GM23338 (cell line): ENCODE measurements around the gene EMILIN2. TPM values are rescaled to one million over a fixed set of nuclear protein-coding genes. Genes with fewer than 3 reads are reported as not detected.

Experiments used
- ATAC-seq: fragments of 200-7000 bp; cut with Tn5 transposase; 3 replicates; pipeline ENCODE4 v1.9.1; 2020
- DNase-seq: peaks from one replicate; pipeline ENCODE4 v3.0.0-alpha.2; 2015; ENCODE audit warnings: low spot score
- H2AFZ ChIP-seq: fragments of 200-600 bp; sonication (generic); 2 replicates; pipeline ENCODE4 v1.8.0; 2016; ENCODE audit warnings: antibody characterized with exemption, mild to moderate bottlenecking, moderate library complexity
- H3F3A ChIP-seq: fragments of 200-600 bp; sonication (generic); replicated peaks from 2 replicates; pipeline ENCODE4 v1.8.0; 2017; ENCODE audit warnings: antibody characterized with exemption, mixed run types, low read depth
- H3K27ac ChIP-seq: fragments of 200-600 bp; sonication (generic); 2 replicates; pipeline ENCODE4 v1.6.1; 2016; ENCODE audit warnings: low read depth
- H3K27me3 ChIP-seq: fragments of 200-600 bp; sonication (generic); 2 replicates; pipeline ENCODE4 v1.8.0; 2016; ENCODE audit warnings: mild to moderate bottlenecking, mixed run types, moderate library complexity; ENCODE audit not compliant: insufficient read depth
- H3K36me3 ChIP-seq: fragments of 200-600 bp; sonication (generic); 2 replicates; pipeline ENCODE4 v1.8.0; 2016; ENCODE audit warnings: mild to moderate bottlenecking; ENCODE audit not compliant: insufficient read depth
- H3K4me1 ChIP-seq: fragments of 200-600 bp; sonication (generic); 2 replicates; pipeline ENCODE4 v1.8.0; 2016; ENCODE audit warnings: mild to moderate bottlenecking, moderate library complexity; ENCODE audit not compliant: insufficient read depth
- H3K4me2 ChIP-seq: fragments of 200-600 bp; sonication (generic); 2 replicates; pipeline ENCODE4 v1.7.1; 2017; ENCODE audit warnings: mixed run types
- H3K4me3 ChIP-seq: fragments of 200-600 bp; sonication (generic); 2 replicates; pipeline ENCODE4 v1.6.1; 2016; ENCODE audit warnings: mixed run types
- H3K79me2 ChIP-seq: fragments of 200-600 bp; sonication (generic); replicated peaks from 2 replicates; pipeline ENCODE4 v1.8.0; 2017; ENCODE audit warnings: mild to moderate bottlenecking; ENCODE audit not compliant: insufficient read depth
- H3K9me2 ChIP-seq: fragments of 200-600 bp; sonication (generic); 2 replicates; pipeline ENCODE4 v1.8.0; 2017; ENCODE audit not compliant: insufficient read depth
- H4K20me1 ChIP-seq: fragments of 200-600 bp; sonication (generic); replicated peaks from 2 replicates; pipeline ENCODE4 v1.8.0; 2017; ENCODE audit warnings: mild to moderate bottlenecking; ENCODE audit not compliant: insufficient read depth
- H3K27ac Mint-ChIP-seq: 2 replicates; pipeline ENCODE4 v1.8.0; 2020; ENCODE audit warnings: inconsistent platforms, mild to moderate bottlenecking, moderate library complexity, mixed read lengths
- H3K27me3 Mint-ChIP-seq: 3 replicates; pipeline ENCODE4 v1.8.0; 2022; ENCODE audit warnings: low read depth, mild to moderate bottlenecking, moderate library complexity, mixed read lengths, inconsistent platforms; ENCODE audit not compliant: insufficient read depth, poor library complexity
- H3K36me3 Mint-ChIP-seq: 3 replicates; pipeline ENCODE4 v1.8.0; 2021; ENCODE audit warnings: low read depth, mild to moderate bottlenecking, inconsistent platforms, moderate library complexity, mixed read lengths
- H3K4me1 Mint-ChIP-seq: 3 replicates; pipeline ENCODE4 v1.8.0; 2020; ENCODE audit warnings: mild to moderate bottlenecking, inconsistent platforms, mixed read lengths
- H3K4me3 Mint-ChIP-seq: 3 replicates; pipeline ENCODE4 v1.8.0; 2021; ENCODE audit warnings: moderate library complexity, mild to moderate bottlenecking, inconsistent platforms, mixed read lengths
- H3K9me3 Mint-ChIP-seq: 3 replicates; pipeline ENCODE4 v1.8.0; 2020; ENCODE audit warnings: moderate library complexity, mild to moderate bottlenecking, inconsistent platforms, mixed read lengths
- CREB1 ChIP-seq: fragments of 250-450 bp; sonication (Bioruptor Pico); IDR thresholded peaks from 2 replicates; pipeline ENCODE4 v1.5.0; 2020; ENCODE audit warnings: low read depth, mild to moderate bottlenecking, moderate library complexity
- CTCF ChIP-seq, 2 experiments: fragments of 200-600 bp in 1 of 2; sonication (generic) in 1 of 2; conservative IDR thresholded peaks; 2 replicates each; pipeline versions ENCODE4 v1.5.1 to v1.6.1; 2016 to 2017; ENCODE audit warnings: antibody characterized with exemption in 2 of 2, low read depth in 2 of 2, mild to moderate bottlenecking in 2 of 2, moderate library complexity in 1 of 2
- ETS1 ChIP-seq: IDR thresholded peaks from 2 replicates; pipeline ENCODE4 v1.6.1; 2016; ENCODE audit warnings: antibody characterized with exemption
- EZH2 ChIP-seq: fragments of 200-600 bp; sonication (generic); IDR thresholded peaks from one replicate; pipeline ENCODE4 v1.8.0; 2017; ENCODE audit warnings: antibody characterized with exemption, mild to moderate bottlenecking, low read depth; ENCODE audit not compliant: unreplicated experiment
- EZH2phosphoT487 ChIP-seq: fragments of 200-600 bp; sonication (generic); IDR thresholded peaks from one replicate; pipeline ENCODE4 v1.8.1; 2018; ENCODE audit warnings: antibody characterized with exemption; ENCODE audit not compliant: unreplicated experiment
- JUNB ChIP-seq: IDR thresholded peaks from one replicate; pipeline ENCODE4 v1.6.1; 2016; ENCODE audit warnings: antibody characterized with exemption; ENCODE audit not compliant: unreplicated experiment
- NANOG ChIP-seq: IDR thresholded peaks from 2 replicates; pipeline ENCODE4 v1.6.1; 2016; ENCODE audit warnings: antibody characterized with exemption, borderline replicate concordance
- POLR2AphosphoS5 ChIP-seq: IDR thresholded peaks from 2 replicates; pipeline ENCODE4 v1.6.1; 2016; ENCODE audit warnings: antibody characterized with exemption, low read depth
- STAT1 ChIP-seq: IDR thresholded peaks from one replicate; pipeline ENCODE4 v1.6.1; 2016; ENCODE audit warnings: antibody characterized with exemption; ENCODE audit not compliant: unreplicated experiment
- ZNF114 ChIP-seq: fragments of 250-450 bp; sonication (Bioruptor Pico); IDR thresholded peaks from 2 replicates; pipeline ENCODE4 v1.5.0; 2020; ENCODE audit warnings: mild to moderate bottlenecking, moderate library complexity
- ZNF331 ChIP-seq: fragments of 250-450 bp; sonication (Bioruptor Pico); IDR thresholded peaks from 2 replicates; pipeline ENCODE4 v1.5.0; 2020; ENCODE audit warnings: low read depth, mild to moderate bottlenecking, moderate library complexity
- ZNF462 ChIP-seq: fragments of 250-450 bp; sonication (Bioruptor Pico); IDR thresholded peaks from 2 replicates; pipeline ENCODE4 v1.5.0; 2020; ENCODE audit warnings: mild to moderate bottlenecking, moderate library complexity
- polyA plus RNA-seq: library from polyadenylated mRNA; unstranded; fragments of >200 nt; fragmentation: Nextera tagmentation; extraction: Ambion mirVana; gene quantifications from 2 replicates; pipeline ENCODE4 v1.2.1, GENCODE V29; 2016
- total RNA-seq: library from RNA; depleted of rRNA; stranded (reverse); fragments of >200 nt; shearing (Covaris generic); gene quantifications from 2 replicates; pipeline ENCODE4 v1.2.3, GENCODE V29; 2014
- TF ChIP-seq, protein P1 (sequence below): IDR thresholded peaks from one replicate; pipeline ENCODE4 v1.6.1; 2018; ENCODE audit warnings: antibody characterized with exemption; ENCODE audit not compliant: unreplicated experiment

EMILIN2 gene
- total and polyA plus RNA-seq, 2 experiments from 2014 or later: 3.0 to 11.6 TPM

DNA sequence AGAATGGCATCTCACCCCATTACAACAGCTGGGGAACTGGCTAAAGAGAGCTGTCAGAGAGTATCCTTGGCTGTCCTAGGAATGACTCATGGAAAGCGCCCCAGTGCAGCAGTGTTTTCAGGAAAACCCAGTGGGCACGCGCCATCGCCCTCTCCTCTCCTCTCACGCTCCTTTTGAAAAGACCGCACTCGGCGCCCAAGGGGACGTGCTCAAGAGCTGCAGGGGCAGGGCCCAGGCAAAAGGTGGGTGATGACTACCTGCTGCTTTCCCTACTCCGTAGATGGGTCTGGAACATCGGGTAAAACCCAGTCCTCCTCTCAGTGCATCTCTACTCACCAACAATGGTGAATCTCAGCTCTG lies 68.1 kb downstream of the EMILIN2 start:
- Histone ChIP-seq H3K4me3 (no peak overlapping the region), H3K27ac (no peak overlapping the region), H2AFZ (no peak overlapping the region), H3K36me3 (no peaks in the 10 kb centered on the region; the same call in 1 of the 2 replicates), H3K4me2 (no peak overlapping the region), H3K9me2 (no peaks in the 10 kb centered on the region), H3K79me2 (no peaks in the 10 kb centered on the region), H3K4me1 (peaks cover 13% of the 10 kb centered on the region), H3F3A (no peaks in the 10 kb centered on the region), H3K27me3 (no peaks in the 10 kb centered on the region), H4K20me1 (no peaks in the 10 kb centered on the region; the same call in 1 of the 2 replicates)
- ATAC-seq (no peak), DNase-seq (no peak)
- Mint-ChIP-seq H3K4me3 (no peak overlapping the region), H3K4me1 (peaks cover 51% of the 10 kb centered on the region), H3K27me3 (peaks cover 2% of the 10 kb centered on the region), H3K36me3 (peaks cover 58% of the 10 kb centered on the region), H3K9me3 (no peaks in the 10 kb centered on the region), H3K27ac (no peak overlapping the region)
- TF ChIP-seq NANOG (no peak), ZNF331 (CRISPR knock-in tag) (no peak), EZH2phosphoT487 (no peak), CREB1 (CRISPR knock-in tag) (no peak), JUNB (no peak), EZH2 (no peak), CTCF (conservative IDR thresholded peaks at IDR 0.05; ENCODE audit: low read depth in 2 of 2) (no peak), ETS1 (no peak), ZNF114 (CRISPR knock-in tag) (no peak), STAT1 (no peak), ZNF462 (CRISPR knock-in tag) (no peak), POLR2AphosphoS5 (no peak)
- TF ChIP-seq, protein P1, sequence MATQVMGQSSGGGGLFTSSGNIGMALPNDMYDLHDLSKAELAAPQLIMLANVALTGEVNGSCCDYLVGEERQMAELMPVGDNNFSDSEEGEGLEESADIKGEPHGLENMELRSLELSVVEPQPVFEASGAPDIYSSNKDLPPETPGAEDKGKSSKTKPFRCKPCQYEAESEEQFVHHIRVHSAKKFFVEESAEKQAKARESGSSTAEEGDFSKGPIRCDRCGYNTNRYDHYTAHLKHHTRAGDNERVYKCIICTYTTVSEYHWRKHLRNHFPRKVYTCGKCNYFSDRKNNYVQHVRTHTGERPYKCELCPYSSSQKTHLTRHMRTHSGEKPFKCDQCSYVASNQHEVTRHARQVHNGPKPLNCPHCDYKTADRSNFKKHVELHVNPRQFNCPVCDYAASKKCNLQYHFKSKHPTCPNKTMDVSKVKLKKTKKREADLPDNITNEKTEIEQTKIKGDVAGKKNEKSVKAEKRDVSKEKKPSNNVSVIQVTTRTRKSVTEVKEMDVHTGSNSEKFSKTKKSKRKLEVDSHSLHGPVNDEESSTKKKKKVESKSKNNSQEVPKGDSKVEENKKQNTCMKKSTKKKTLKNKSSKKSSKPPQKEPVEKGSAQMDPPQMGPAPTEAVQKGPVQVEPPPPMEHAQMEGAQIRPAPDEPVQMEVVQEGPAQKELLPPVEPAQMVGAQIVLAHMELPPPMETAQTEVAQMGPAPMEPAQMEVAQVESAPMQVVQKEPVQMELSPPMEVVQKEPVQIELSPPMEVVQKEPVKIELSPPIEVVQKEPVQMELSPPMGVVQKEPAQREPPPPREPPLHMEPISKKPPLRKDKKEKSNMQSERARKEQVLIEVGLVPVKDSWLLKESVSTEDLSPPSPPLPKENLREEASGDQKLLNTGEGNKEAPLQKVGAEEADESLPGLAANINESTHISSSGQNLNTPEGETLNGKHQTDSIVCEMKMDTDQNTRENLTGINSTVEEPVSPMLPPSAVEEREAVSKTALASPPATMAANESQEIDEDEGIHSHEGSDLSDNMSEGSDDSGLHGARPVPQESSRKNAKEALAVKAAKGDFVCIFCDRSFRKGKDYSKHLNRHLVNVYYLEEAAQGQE: no peak
